Measurements from ENCODE around the gene ASCL1.
A peak's percentile ranks its signal among the peaks of the same experiment; 100 is the strongest.

Gene ASCL1

GRCh38 chr12:102957339-102958050 lies at the start of gene ASCL1:
Gene ASCL1, plus strand, starts transcription at chr12:102957674. Its CDS starts 571 bp downstream, at chr12:102958245.
- DNase-seq (ENCODE audit: low spot score): peak; percentile 81

- no peak for DNase-seq (ENCODE audit: low spot score)
Observed at GRCh38 chr12:102907918-102908317, 49.6 kb upstream of the ASCL1 start.

GRCh38 chr12:102910137-102910536 lies 47.3 kb upstream of the ASCL1 start:
- no peak for DNase-seq (ENCODE audit: low spot score)

GRCh38 chr12:102910792-102911191 lies 46.7 kb upstream of the ASCL1 start:
- DNase-seq (ENCODE audit: low spot score): no peak

GRCh38 chr12:102911320-102911719 lies 46.2 kb upstream of the ASCL1 start:
- DNase-seq (ENCODE audit: low spot score): no peak

GRCh38 chr12:102912258-102912657 lies 45.2 kb upstream of the ASCL1 start:
- DNase-seq (ENCODE audit: low spot score): no peak

GRCh38 chr12:102913453-102914226 lies 43.8 kb upstream of the ASCL1 start:
- no peak for DNase-seq (ENCODE audit: low spot score)

GRCh38 chr12:102916252-102917025 lies 41.0 kb upstream of the ASCL1 start:
- DNase-seq (ENCODE audit: low spot score): no peak

- peak; percentile 66 for DNase-seq (ENCODE audit: low spot score)
Observed at GRCh38 chr12:102917026-102917787, 40.3 kb upstream of the ASCL1 start, which contains the start of gene PAH. Gene PAH, minus strand, starts transcription at chr12:102917244. Its CDS starts 114 bp downstream, at chr12:102917130.

- DNase-seq (ENCODE audit: low spot score): no peak
Observed at GRCh38 chr12:102918840-102919239, 38.6 kb upstream of the ASCL1 start.

- DNase-seq (ENCODE audit: low spot score): no peak
Observed at GRCh38 chr12:102920271-102920670, 37.2 kb upstream of the ASCL1 start.

- no peak for DNase-seq (ENCODE audit: low spot score)
Observed at GRCh38 chr12:102921240-102921639, 36.2 kb upstream of the ASCL1 start.

- no peak for DNase-seq (ENCODE audit: low spot score)
Observed at GRCh38 chr12:102927220-102927619, 30.3 kb upstream of the ASCL1 start.

- DNase-seq (ENCODE audit: low spot score): no peak
Observed at GRCh38 chr12:102933168-102933567, 24.3 kb upstream of the ASCL1 start.

GRCh38 chr12:102939059-102939458 lies 18.4 kb upstream of the ASCL1 start:
- no peak for DNase-seq (ENCODE audit: low spot score)

GRCh38 chr12:102939670-102940222 lies 17.7 kb upstream of the ASCL1 start:
- no peak for DNase-seq (ENCODE audit: low spot score)

- DNase-seq (ENCODE audit: low spot score): no peak
Observed at GRCh38 chr12:102946042-102946441, 11.4 kb upstream of the ASCL1 start.

- peak; percentile 87 for DNase-seq (ENCODE audit: low spot score)
Observed at GRCh38 chr12:102948941-102949352, 8.5 kb upstream of the ASCL1 start.

GRCh38 chr12:102950107-102950949 lies 7.1 kb upstream of the ASCL1 start:
- peak; percentile 87 for DNase-seq (ENCODE audit: low spot score)

- DNase-seq (ENCODE audit: low spot score): no peak
Observed at GRCh38 chr12:102950950-102951619, 6.4 kb upstream of the ASCL1 start.
